ENCODE results near the gene PDZD4.
"Not testable (repeated sequence)": the region's sequence is repeated elsewhere in the genome, so short reads cannot be mapped to it uniquely, and the experiment has no call there.

The PDZD4 gene

DNA sequence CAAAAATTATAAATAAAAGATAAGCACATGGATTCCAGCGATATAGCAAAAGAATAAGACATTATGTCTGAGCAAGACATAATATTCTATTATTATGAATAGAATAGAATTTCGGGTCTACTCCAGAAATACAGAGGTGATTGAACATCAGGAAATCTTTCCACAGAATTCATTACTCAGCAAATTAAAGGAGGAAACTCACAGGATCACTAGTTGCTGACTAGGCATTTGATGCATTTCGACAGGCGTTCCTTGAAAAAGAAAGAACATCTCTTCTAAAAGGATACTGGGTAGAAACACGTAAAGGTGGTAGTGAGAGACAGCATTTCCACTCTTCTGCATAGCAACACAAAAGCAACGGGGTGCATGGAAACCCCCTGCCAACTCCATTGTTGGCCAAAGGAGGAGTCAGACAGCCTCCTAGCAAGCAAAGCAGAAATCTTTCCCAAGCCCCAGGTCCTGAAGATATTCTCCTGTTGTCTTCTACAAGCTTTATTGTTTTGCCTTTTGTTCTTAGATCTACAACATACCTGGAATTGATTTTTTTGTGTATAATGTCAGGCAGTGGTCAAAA lies 14.3 kb upstream of the PDZD4 start:
- DNase-seq (ENCODE audit: low read depth): no peak

DNA sequence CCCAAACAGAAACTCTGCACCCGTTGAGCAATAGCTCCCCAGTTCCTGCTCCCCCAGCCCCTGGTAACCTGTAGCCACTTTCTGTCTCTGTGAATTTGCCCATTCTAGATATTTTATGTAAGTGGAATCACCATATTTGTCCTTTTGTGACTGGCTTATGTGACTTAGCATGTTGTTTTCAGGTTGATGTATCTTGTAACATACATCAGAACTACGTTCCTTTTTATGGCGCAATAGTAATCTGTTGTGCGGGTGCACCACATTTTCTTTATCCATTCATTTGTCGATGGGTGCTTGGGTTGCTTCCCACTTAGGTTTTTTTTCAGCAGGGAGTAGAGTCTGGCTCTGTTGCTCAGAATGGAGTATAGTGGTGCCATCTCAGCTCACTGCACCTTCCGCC lies 6.6 kb upstream of the PDZD4 start:
- no peak for DNase-seq (ENCODE audit: low read depth)

DNA sequence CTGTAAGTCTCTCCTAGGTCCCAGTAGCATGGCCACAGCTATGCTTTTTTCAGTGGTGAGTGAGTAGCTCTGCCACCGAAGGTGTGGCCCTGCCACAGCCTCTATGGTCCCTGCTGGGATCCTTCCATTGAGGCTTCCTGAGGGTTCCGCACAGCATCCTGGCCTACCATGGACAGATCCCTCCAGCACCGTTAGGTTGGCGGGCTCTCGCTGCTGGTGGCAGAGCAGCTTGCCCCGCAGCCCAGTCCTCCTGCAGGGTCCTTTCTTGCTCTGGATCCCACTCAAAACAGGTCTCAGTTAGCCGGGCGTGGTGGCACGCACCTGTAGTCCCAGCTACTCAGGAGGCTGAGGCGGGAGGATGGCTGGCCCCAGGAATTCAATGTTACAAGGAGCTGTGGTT lies 2.4 kb upstream of the PDZD4 start:
- DNase-seq (ENCODE audit: low read depth): no peak

- no peak for DNase-seq (ENCODE audit: low read depth)
Measured at GRCh38 chrX:153831429-153832150, 1.2 kb upstream of the PDZD4 start.

DNA sequence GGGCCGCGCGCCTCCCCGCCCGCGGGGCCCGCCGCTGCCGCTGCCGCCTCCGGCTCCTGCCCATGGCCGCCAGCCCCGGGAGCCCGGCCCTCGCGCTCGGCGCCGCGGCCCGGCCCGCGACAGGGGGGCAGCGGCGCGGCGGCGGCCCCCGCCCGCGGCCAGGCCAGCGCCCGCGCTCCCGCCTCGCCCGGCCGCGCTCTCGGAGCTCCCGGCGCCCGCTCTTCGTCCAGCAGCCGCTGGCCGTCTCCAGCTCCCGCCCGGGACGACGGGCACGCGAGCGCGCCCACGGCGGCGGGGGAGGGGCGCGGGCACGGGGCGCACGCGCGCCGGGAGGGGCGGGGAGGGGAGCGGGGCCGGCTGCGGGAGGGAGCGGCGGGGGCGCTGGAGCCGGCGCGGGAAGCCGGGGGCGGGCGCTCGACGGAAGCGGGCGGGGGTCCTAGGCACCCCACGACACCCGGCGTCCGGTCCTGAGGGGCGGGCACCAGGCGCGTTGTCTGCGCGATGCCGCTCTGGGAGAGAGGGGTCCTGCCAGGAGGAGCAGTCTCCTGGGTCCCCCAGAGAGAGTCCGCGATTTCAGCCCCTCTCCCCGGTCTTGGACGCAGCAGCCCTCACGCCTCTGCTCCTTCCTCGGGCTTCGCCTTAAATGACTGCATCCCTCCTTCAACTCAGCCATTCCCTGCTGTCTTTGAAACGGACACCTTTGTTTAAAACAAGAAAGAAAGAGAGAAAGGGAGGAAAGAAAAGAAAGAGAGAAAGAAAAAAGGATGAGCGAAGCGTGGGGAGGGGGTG lies 490 bp upstream of the PDZD4 start:
- no peak for DNase-seq (ENCODE audit: low read depth)

DNA sequence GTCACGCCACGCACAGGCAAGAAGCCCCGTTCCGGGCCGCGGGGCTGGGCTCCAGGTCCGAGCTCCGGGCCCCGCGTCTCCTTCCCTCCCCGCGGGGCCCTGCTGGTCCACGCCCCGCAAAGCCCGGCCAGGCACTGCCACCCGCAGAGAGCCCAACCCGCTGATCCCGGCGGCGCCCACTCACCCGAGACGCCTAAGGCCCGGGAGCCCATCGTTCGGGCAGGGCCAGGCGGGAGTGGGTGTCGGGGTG lies 870 bp downstream of the PDZD4 start:
- no peak for DNase-seq (ENCODE audit: low read depth)

DNA sequence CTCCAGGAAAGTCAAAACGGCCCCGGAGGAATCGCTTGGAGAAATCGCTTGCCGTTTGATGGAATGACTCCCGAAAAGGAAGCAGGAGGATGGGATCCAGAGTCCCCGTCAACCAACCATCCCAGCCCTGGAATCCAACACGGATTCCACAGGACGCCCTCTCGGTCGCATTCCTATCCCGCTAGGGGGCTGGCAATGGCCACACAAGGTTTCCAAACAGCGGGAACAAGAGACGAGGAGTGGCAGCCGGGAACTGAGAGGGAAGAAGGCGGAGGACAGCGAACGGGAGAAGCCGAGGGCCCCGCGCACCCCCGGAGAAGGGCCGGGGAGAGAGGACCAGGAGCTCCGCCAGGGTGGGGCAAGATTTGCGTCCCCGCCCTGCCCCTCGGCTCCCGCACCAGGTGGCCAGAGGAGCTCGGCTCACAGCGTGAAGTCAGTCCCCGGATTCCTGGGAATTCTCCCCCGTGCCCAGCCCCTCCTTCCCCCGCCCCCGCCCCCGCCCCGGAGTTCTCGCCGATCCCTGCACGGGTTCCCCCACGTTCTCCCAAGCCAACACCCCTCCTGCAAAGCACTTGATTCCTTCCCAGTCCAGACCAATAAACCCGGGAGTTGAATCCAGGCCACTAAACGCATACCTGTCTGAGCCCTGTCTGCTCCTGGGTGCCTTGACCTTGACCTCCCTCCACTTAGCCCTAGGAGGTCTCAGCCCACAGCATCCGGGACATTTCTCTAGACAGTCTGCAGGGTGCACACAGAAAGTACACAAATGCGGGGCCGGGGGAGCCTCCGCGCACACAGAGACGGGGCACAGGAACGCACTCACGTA lies 1.4 kb downstream of the PDZD4 start:
- DNase-seq (ENCODE audit: low read depth): no peak

GRCh38 chrX:153828308-153828707 lies 2.0 kb downstream of the PDZD4 start:
- DNase-seq (ENCODE audit: low read depth): no peak

- DNase-seq (ENCODE audit: low read depth): no peak
Measured at GRCh38 chrX:153827903-153828302, 2.4 kb downstream of the PDZD4 start.

DNA sequence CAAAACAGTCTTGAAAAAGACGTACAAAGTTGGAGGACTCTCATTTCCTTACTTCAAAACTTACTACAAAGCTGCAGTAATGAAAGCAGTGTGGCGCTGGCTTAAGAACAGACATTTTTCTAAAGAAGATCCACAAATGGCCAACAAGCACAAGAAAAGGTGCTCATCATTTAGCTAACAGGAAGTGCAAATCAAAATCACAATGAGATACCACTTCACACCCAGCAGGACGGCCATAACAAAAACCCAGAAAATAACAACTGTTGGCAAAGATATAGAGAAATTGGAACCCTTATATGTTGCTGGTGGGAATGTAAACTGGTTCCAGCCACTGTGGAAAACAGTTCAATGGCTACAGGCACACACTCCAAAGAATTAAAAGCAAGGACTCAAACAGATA lies 3.3 kb downstream of the PDZD4 start:
- DNase-seq (ENCODE audit: low read depth): no peak

DNA sequence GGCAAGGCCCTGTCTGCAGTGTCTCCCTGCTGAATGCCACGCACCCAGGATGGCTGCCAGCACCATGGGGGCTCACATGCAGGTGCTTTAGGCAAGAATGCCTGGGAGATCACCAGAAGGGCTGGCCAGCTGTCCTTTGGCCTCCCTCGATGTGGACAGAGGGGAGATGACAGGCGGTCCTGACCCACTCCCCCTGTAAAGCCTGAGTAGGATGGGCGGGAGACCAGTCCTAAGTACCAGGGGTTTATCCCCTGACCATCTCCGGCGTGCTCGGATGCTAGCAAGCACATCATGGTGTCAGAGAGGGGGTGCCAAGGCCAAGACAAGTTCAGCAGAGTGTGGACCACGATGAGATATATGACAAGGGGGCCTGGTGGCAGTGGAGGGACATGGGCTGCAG lies 5.3 kb downstream of the PDZD4 start:
- no peak for DNase-seq (ENCODE audit: low read depth)

- no peak for DNase-seq (ENCODE audit: low read depth)
Measured at GRCh38 chrX:153824348-153824747, 6.0 kb downstream of the PDZD4 start.

GRCh38 chrX:153821066-153821465 lies 9.3 kb downstream of the PDZD4 start:
- no peak for DNase-seq (ENCODE audit: low read depth)

- no peak for DNase-seq (ENCODE audit: low read depth)
Measured at GRCh38 chrX:153820601-153821000, 9.7 kb downstream of the PDZD4 start.

GRCh38 chrX:153819384-153820040 lies 10.8 kb downstream of the PDZD4 start:
- DNase-seq (ENCODE audit: low read depth): no peak

GRCh38 chrX:153818571-153819383 lies 11.6 kb downstream of the PDZD4 start:
- DNase-seq (ENCODE audit: low read depth): no peak

- not testable (repeated sequence) for DNase-seq (ENCODE audit: low read depth)
Measured at GRCh38 chrX:153818064-153818463, 12.3 kb downstream of the PDZD4 start.

DNA sequence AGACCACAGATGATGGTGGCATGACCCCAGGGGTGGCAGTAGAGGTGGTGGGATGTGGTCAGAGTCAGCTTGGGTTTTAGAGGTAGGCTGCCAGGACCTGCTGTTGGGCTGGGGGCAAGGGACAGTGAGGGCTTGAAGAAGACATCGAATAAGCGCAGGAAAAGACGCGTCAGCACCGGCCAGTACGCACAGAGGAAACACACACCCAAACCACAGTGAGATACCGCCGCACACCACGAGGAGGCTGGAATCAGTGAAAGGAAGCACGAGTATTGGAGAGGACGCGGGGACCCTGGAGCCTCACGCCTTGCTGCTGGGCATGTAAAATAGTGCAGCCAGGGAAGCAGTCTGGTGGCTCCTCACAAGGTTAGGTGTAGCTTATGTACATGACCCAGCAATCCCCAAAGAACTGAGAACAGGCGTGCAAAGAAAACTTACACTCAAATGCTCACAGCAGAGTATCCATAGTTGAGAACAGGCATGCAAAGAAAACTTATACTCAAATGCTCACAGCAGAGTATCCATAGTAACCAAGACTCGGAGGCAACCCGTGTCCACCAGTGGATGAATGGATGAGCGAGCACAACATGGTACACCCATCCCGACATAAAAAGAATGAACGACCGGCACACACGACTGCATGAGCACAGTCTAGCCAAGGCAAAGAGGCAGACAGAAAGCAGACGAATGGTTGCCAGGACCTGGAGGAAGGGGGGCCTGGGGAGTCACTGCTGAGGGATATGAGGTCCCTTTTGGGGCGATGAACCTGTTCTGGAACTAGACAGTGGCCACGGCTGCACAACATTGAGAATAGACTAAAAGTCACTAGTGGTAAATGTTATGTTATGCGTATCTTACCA lies 13.3 kb downstream of the PDZD4 start:
- no peak for DNase-seq (ENCODE audit: low read depth)

DNA sequence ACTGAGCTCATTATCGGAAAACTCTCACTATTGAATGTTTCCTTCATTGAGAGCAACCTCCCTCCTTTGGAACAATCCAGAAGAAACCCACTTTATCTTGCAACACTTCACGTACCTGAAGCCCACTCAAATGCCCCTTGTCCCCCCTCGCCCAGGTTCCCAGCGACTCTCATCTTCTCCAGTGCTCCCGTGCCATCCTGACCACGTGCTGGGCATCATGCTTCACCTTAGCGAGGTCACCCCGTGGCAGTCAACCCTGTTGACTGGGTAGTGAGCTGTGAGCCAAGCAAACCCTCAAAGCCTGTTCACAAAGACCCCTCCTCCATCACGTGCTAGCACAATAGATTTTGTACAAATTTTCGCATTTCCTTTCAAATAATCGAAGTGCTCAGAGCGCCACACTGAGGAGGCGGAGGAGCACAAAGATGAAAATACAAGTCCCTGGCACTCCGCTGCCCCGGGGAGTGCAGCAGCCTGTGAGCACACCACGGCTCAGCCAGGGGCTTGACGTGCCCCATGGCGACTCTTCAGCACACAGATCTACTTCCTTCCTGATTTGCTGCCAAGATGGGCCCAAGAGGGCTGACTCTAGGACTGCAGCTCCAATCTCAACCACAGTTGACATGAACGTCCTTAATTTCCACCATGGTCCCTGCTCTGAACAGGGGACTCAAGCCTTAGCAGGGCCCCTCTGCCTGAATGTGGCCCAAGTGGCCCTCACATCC lies 15.6 kb downstream of the PDZD4 start:
- DNase-seq (ENCODE audit: low read depth): no peak

DNA sequence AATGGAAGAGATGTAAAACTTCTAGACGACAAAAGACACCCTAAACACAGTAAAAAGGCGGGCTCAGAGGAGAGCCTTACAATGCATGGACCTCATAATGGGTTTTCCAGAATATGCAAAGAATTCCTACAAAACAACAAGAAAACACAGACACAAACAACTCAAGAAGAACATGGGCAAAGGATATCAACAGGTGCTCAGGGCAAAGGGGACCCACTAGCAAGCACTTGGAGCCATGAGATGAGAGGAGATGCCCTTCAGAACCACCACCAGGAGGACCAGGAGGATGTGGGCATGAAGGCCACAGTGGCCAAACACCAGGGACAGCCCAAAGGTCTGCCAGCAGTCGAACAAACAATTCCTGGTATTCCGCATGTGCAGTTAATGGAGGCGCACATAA lies 17.2 kb downstream of the PDZD4 start:
- DNase-seq (ENCODE audit: low read depth): no peak
